Small intestine (tissue), 7 donors: ENCODE data around the gene FRY. TPM values are rescaled to one million over a fixed set of nuclear protein-coding genes. Genes with fewer than 3 reads are reported as not detected.
"Not testable (repeated sequence)": the region's sequence is repeated elsewhere in the genome, so short reads cannot be mapped to it uniquely, and the experiment has no call there.

Experiments
- DNase-seq, 2 donors: peaks; one replicate each; pipeline versions ENCODE4 v3.0.0 to v3.0.0-alpha.2; 2013
- FAIRE-seq: peaks from 2 replicates; lab custom pipeline; 2012; peaks lifted over from hg19 to GRCh38; lab: Jason Lieb, UNC
- H3K27ac ChIP-seq, 3 donors: one replicate each; pipeline ENCODE4 v1.5.1; 2013; ENCODE audit warnings: low read length in 2 of 3, mild to moderate bottlenecking in 2 of 3, control low read depth in 1 of 3, inconsistent platforms in 1 of 3, low read depth in 1 of 3, moderate library complexity in 1 of 3
- H3K27me3 ChIP-seq, 3 donors: one replicate each; pipeline ENCODE4 v1.6.1; 2013; ENCODE audit warnings: low read length in 3 of 3, inconsistent platforms in 1 of 3; ENCODE audit not compliant: control insufficient read depth in 3 of 3, insufficient read depth in 3 of 3
- H3K36me3 ChIP-seq, 3 donors: one replicate each; pipeline ENCODE4 v1.6.1; 2013; ENCODE audit warnings: low read length in 3 of 3, inconsistent platforms in 1 of 3, low read depth in 1 of 3, mild to moderate bottlenecking in 1 of 3, moderate library complexity in 1 of 3; ENCODE audit not compliant: control insufficient read depth in 3 of 3, insufficient read depth in 2 of 3
- H3K4me1 ChIP-seq, 3 donors: one replicate each; pipeline ENCODE4 v1.6.1; 2013; ENCODE audit warnings: low read length in 2 of 3, inconsistent platforms in 1 of 3, low read depth in 1 of 3, mild to moderate bottlenecking in 1 of 3, moderate library complexity in 1 of 3; ENCODE audit not compliant: control insufficient read depth in 3 of 3, insufficient read depth in 2 of 3
- H3K4me3 ChIP-seq, 3 donors: one replicate each; pipeline ENCODE4 v1.5.1; 2013; ENCODE audit warnings: low read length in 3 of 3, control low read depth in 1 of 3, inconsistent platforms in 1 of 3, low read depth in 1 of 3, mild to moderate bottlenecking in 1 of 3, moderate library complexity in 1 of 3
- H3K9me3 ChIP-seq, 2 donors: one replicate each; pipeline ENCODE4 v1.6.1; 2013; ENCODE audit warnings: low read depth in 1 of 2, low read length in 1 of 2; ENCODE audit not compliant: control insufficient read depth in 2 of 2, insufficient read depth in 1 of 2
- WGBS, 3 donors: extraction: QIAGEN DNeasy Blood & Tissue Kit; methylation state at CpG; one replicate each; pipeline ENCODE4 v1.1.7; 2013; 5-methylcytosine and 5-hydroxymethylcytosine counted together
- polyA plus RNA-seq, 4 donors: library from polyadenylated mRNA; stranded (reverse) in 3 of 4; unstranded in 1 of 4; fragments of 200-250 nt in 3 of 4; fragments of 120-200 nt in 1 of 4; gene quantifications; one replicate each; pipeline versions ENCODE4 v1.2.1 to v1.2.3, GENCODE V29; 2013
- donor health status: healthy with polysubstance abuse.
- donor health status: control.
- donor health status: control.
- donor health status: Bipolar disorder and iron deficiency.
- donor health status: healthy.

Gene FRY
- polyA plus RNA-seq, 4 donors: 2.0 to 13.6 (median 3.6) TPM

GRCh38 chr13:32045982-32046785 lies 14.6 kb downstream of the FRY start:
- 34 to 37% (median 35%) methylated on average over 4 of the region's 4 CpGs for WGBS, 3 donors
- Histone ChIP-seq H3K4me3 (no peak overlapping the region), H3K27me3 (no peaks in the 10 kb centered on the region), H3K36me3 (no peaks in the 10 kb centered on the region), H3K9me3 (no peaks in the 10 kb centered on the region), H3K27ac (peak overlapping the region in 2 of 3 donors; percentile 21 to 26), H3K4me1 (peaks cover 0 to 5% (median 3%) of the 10 kb centered on the region in 3 donors)
- no peak for FAIRE-seq
- DNase-seq: peak; percentile 26 to 86

- Histone ChIP-seq H3K9me3 (no peaks in the 10 kb centered on the region), H3K4me1 (peaks cover 0 to 5% (median 3%) of the 10 kb centered on the region in 3 donors), H3K27ac (no peak overlapping the region), H3K4me3 (no peak overlapping the region), H3K27me3 (no peaks in the 10 kb centered on the region), H3K36me3 (no peaks in the 10 kb centered on the region)
- DNase-seq (no peak), FAIRE-seq (no peak)
These were observed 15.5 kb downstream of the FRY start for GRCh38 chr13:32047088-32047487.

- Histone ChIP-seq H3K36me3 (no peaks in the 10 kb centered on the region), H3K4me1 (peaks cover 0 to 5% (median 3%) of the 10 kb centered on the region in 3 donors), H3K9me3 (no peaks in the 10 kb centered on the region), H3K27me3 (no peaks in the 10 kb centered on the region), H3K4me3 (no peak overlapping the region), H3K27ac (peak overlapping the region in 1 of 3 donors; percentile 13)
- FAIRE-seq: no peak
- no peak for DNase-seq
- WGBS, 3 donors: 82 to 90% (median 89%) methylated on average over 5 of the region's 5 CpGs
These were observed 16.2 kb downstream of the FRY start for GRCh38 chr13:32047793-32048192.

- H3K9me3 ChIP-seq: no peaks in the 10 kb centered on the region
- H3K27me3 ChIP-seq: no peaks in the 10 kb centered on the region
- no peak overlapping the region for H3K27ac ChIP-seq
- FAIRE-seq: no peak
- no peak overlapping the region for H3K4me3 ChIP-seq
- DNase-seq: no peak
- peaks cover 0 to 5% (median 3%) of the 10 kb centered on the region in 3 donors for H3K4me1 ChIP-seq
- H3K36me3 ChIP-seq: no peaks in the 10 kb centered on the region
These were observed 17.2 kb downstream of the FRY start for GRCh38 chr13:32048816-32049215.

GRCh38 chr13:32051156-32051555 lies 19.6 kb downstream of the FRY start:
- H3K4me1 ChIP-seq: peaks cover 0 to 3% (median 3%) of the 10 kb centered on the region in 3 donors
- no peak overlapping the region for H3K4me3 ChIP-seq
- FAIRE-seq (no peak), DNase-seq (no peak)
- no peaks in the 10 kb centered on the region for H3K27me3 ChIP-seq
- H3K9me3 ChIP-seq: no peaks in the 10 kb centered on the region
- WGBS, 3 donors: 76 to 88% (median 86%) methylated on average over 4 of the region's 4 CpGs
- no peaks in the 10 kb centered on the region for H3K36me3 ChIP-seq
- H3K27ac ChIP-seq: no peak overlapping the region

- Histone ChIP-seq H3K27me3 (no peaks in the 10 kb centered on the region), H3K36me3 (no peaks in the 10 kb centered on the region), H3K4me1 (peaks cover 0 to 7% (median 0%) of the 10 kb centered on the region in 3 donors), H3K4me3 (no peak overlapping the region), H3K27ac (peak overlapping the region in 2 of 3 donors; percentile 16 to 26), H3K9me3 (no peaks in the 10 kb centered on the region)
- DNase-seq (peak; percentile 42 to 54), FAIRE-seq (no peak)
These were observed 24.7 kb downstream of the FRY start for GRCh38 chr13:32056316-32056715.

- H3K27me3 ChIP-seq, FAIRE-seq, H3K36me3 ChIP-seq, H3K9me3 ChIP-seq, DNase-seq, H3K4me1 ChIP-seq, H3K4me3 ChIP-seq, H3K27ac ChIP-seq: not testable (repeated sequence)
- 90 to 93% (median 91%) methylated on average over 6 of the region's 6 CpGs for WGBS, 3 donors
These were observed 25.8 kb downstream of the FRY start for GRCh38 chr13:32057325-32057724.

GRCh38 chr13:32059511-32059984 lies 28.0 kb downstream of the FRY start:
- WGBS, 3 donors: 51 to 72% (median 64%) methylated on average over 2 of the region's 2 CpGs
- DNase-seq: peak; percentile 15 to 54
- Histone ChIP-seq H3K4me3 (no peak overlapping the region), H3K9me3 (no peaks in the 10 kb centered on the region), H3K36me3 (no peaks in the 10 kb centered on the region), H3K27me3 (no peaks in the 10 kb centered on the region), H3K27ac (no peak overlapping the region), H3K4me1 (peaks cover 0 to 7% (median 0%) of the 10 kb centered on the region in 3 donors)
- FAIRE-seq: no peak
